Stomach smooth muscle (tissue), 2 donors: ENCODE measurements around the gene TTC33.
"Not testable (repeated sequence)": the region's sequence is repeated elsewhere in the genome, so short reads cannot be mapped to it uniquely, and the experiment has no call there.

Experiments
- H3K27ac ChIP-seq: one replicate; pipeline ENCODE4 v1.7.0; 2013; ENCODE audit warnings: mild to moderate bottlenecking, low read length, inconsistent platforms
- H3K27me3 ChIP-seq, 2 donors: one replicate each; pipeline ENCODE4 v1.7.0; 2013; ENCODE audit warnings: low read length in 2 of 2; ENCODE audit not compliant: insufficient read depth in 2 of 2, control insufficient read depth in 1 of 2
- H3K36me3 ChIP-seq, 2 donors: one replicate each; pipeline ENCODE4 v1.7.0; 2013; ENCODE audit warnings: low read length in 2 of 2; ENCODE audit not compliant: control insufficient read depth in 2 of 2, insufficient read depth in 2 of 2
- H3K4me1 ChIP-seq: one replicate; pipeline ENCODE4 v1.7.0; 2013; ENCODE audit warnings: low read length; ENCODE audit not compliant: control insufficient read depth, insufficient read depth
- H3K4me3 ChIP-seq, 2 donors: one replicate each; pipeline ENCODE4 v1.7.0; 2013; ENCODE audit warnings: low read length in 2 of 2
- H3K9ac ChIP-seq, 2 donors: one replicate each; pipeline ENCODE4 v1.7.0; 2013; ENCODE audit warnings: low read length in 2 of 2, mild to moderate bottlenecking in 1 of 2
- H3K9me3 ChIP-seq, 2 donors: one replicate each; pipeline ENCODE4 v1.7.0; 2013; ENCODE audit warnings: low read length in 2 of 2; ENCODE audit not compliant: control insufficient read depth in 2 of 2
- donor health status: healthy.
- donor health status: Pancreatic carcinoma.

Gene TTC33

GRCh38 chr5:40653221-40654022, 102.3 kb downstream of the TTC33 start:
- H3K9me3 ChIP-seq, result no peaks in the 10 kb centered on the region
- no peak overlapping the region for H3K27ac ChIP-seq
- no peaks in the 10 kb centered on the region for H3K4me1 ChIP-seq
- no peak overlapping the region for H3K4me3 ChIP-seq
- H3K9ac ChIP-seq, result no peak overlapping the region
- no peaks in the 10 kb centered on the region for H3K27me3 ChIP-seq
- no peaks in the 10 kb centered on the region for H3K36me3 ChIP-seq

GRCh38 chr5:40652441-40653220, 103.1 kb downstream of the TTC33 start:
- Histone ChIP-seq H3K9me3 (no peaks in the 10 kb centered on the region), H3K27ac (no peak overlapping the region), H3K4me1 (no peaks in the 10 kb centered on the region)

GRCh38 chr5:40651201-40651600, 104.6 kb downstream of the TTC33 start:
- Histone ChIP-seq H3K27me3 (no peaks in the 10 kb centered on the region), H3K4me1 (no peaks in the 10 kb centered on the region), H3K36me3 (no peaks in the 10 kb centered on the region), H3K9me3 (no peaks in the 10 kb centered on the region), H3K4me3 (no peak overlapping the region), H3K9ac (no peak overlapping the region), H3K27ac (no peak overlapping the region)

More at GRCh38 chr5:40652441-40653220, 103.1 kb downstream of the TTC33 start:
- no peak overlapping the region for H3K9ac ChIP-seq
- H3K36me3 ChIP-seq, result no peaks in the 10 kb centered on the region
- no peak overlapping the region for H3K4me3 ChIP-seq
- no peaks in the 10 kb centered on the region for H3K27me3 ChIP-seq

- H3K9ac ChIP-seq, result no peak overlapping the region
- H3K27me3 ChIP-seq, result no peaks in the 10 kb centered on the region
- no peak overlapping the region for H3K4me3 ChIP-seq
- no peaks in the 10 kb centered on the region for H3K9me3 ChIP-seq
- H3K36me3 ChIP-seq, result no peaks in the 10 kb centered on the region
- H3K4me1 ChIP-seq, result no peaks in the 10 kb centered on the region
- H3K27ac ChIP-seq, result no peak overlapping the region
Observed at GRCh38 chr5:40649463-40650030, 106.2 kb downstream of the TTC33 start.

- no peak overlapping the region for H3K9ac ChIP-seq
- no peaks in the 10 kb centered on the region for H3K27me3 ChIP-seq
- H3K9me3 ChIP-seq, result no peaks in the 10 kb centered on the region
- no peak overlapping the region for H3K4me3 ChIP-seq
- H3K36me3 ChIP-seq, result no peaks in the 10 kb centered on the region
- no peak overlapping the region for H3K27ac ChIP-seq
- H3K4me1 ChIP-seq, result no peaks in the 10 kb centered on the region
Observed at GRCh38 chr5:40648150-40648549, 107.6 kb downstream of the TTC33 start.

- Histone ChIP-seq H3K9ac (no peak overlapping the region), H3K4me1 (no peaks in the 10 kb centered on the region), H3K9me3 (no peaks in the 10 kb centered on the region), H3K36me3 (no peaks in the 10 kb centered on the region), H3K27me3 (no peaks in the 10 kb centered on the region), H3K27ac (no peak overlapping the region), H3K4me3 (no peak overlapping the region)
Observed at GRCh38 chr5:40646266-40646665, 109.5 kb downstream of the TTC33 start.

- H3K27me3 ChIP-seq, H3K4me3 ChIP-seq, H3K36me3 ChIP-seq, H3K4me1 ChIP-seq, H3K9ac ChIP-seq, H3K27ac ChIP-seq, H3K9me3 ChIP-seq: not testable (repeated sequence)
Observed at GRCh38 chr5:40639531-40639930, 116.2 kb downstream of the TTC33 start.

- no peaks in the 10 kb centered on the region for H3K27me3 ChIP-seq
- no peak overlapping the region for H3K27ac ChIP-seq
- H3K9ac ChIP-seq, result no peak overlapping the region
- H3K4me3 ChIP-seq, result no peak overlapping the region
- no peaks in the 10 kb centered on the region for H3K36me3 ChIP-seq
- H3K4me1 ChIP-seq, result no peaks in the 10 kb centered on the region
- no peaks in the 10 kb centered on the region for H3K9me3 ChIP-seq
Observed at GRCh38 chr5:40634593-40634992, 121.2 kb downstream of the TTC33 start.

GRCh38 chr5:40634154-40634553, 121.6 kb downstream of the TTC33 start:
- Histone ChIP-seq H3K27me3 (no peaks in the 10 kb centered on the region), H3K4me3 (no peak overlapping the region), H3K9ac (no peak overlapping the region), H3K4me1 (no peaks in the 10 kb centered on the region), H3K36me3 (no peaks in the 10 kb centered on the region), H3K9me3 (no peaks in the 10 kb centered on the region), H3K27ac (no peak overlapping the region)

- no peaks in the 10 kb centered on the region for H3K9me3 ChIP-seq
- no peaks in the 10 kb centered on the region for H3K4me1 ChIP-seq
- no peak overlapping the region for H3K27ac ChIP-seq
- no peaks in the 10 kb centered on the region for H3K36me3 ChIP-seq
- no peaks in the 10 kb centered on the region for H3K27me3 ChIP-seq
- H3K4me3 ChIP-seq, result no peak overlapping the region
- no peak overlapping the region for H3K9ac ChIP-seq
Observed at GRCh38 chr5:40631236-40631635, 124.5 kb downstream of the TTC33 start.
